GM21723 (cell line): Measurements from ENCODE around the gene H2BK1.

ENCODE experiments used
- ATAC-seq: cut with Tn5 transposase; IDR thresholded peaks from one replicate; pipeline ENCODE4 v1.9.1; 2021; ENCODE audit warnings: mild to moderate bottlenecking, moderate library complexity; ENCODE audit not compliant: unreplicated experiment

Gene H2BK1

DNA sequence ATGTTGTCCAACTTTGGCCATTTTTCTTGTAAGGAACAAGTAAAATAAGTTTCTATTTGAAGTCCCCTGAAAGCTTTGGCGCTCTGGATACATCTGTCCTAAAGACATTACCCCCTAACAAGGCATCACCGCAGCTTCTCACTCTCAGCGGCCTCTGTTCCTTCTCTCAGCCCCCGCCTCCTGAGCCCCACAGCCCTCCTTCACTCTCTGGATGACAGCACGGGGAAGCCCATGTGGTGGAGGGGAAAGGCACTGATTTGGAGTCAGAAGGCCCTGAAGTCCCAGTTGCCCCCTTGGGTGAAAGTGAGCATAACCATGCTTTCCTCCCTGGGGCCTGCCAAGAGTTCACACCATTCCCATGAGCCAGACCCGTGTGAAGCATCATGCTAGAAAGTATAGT lies 4.6 kb downstream of the H2BK1 start:
- no peak for ATAC-seq

DNA sequence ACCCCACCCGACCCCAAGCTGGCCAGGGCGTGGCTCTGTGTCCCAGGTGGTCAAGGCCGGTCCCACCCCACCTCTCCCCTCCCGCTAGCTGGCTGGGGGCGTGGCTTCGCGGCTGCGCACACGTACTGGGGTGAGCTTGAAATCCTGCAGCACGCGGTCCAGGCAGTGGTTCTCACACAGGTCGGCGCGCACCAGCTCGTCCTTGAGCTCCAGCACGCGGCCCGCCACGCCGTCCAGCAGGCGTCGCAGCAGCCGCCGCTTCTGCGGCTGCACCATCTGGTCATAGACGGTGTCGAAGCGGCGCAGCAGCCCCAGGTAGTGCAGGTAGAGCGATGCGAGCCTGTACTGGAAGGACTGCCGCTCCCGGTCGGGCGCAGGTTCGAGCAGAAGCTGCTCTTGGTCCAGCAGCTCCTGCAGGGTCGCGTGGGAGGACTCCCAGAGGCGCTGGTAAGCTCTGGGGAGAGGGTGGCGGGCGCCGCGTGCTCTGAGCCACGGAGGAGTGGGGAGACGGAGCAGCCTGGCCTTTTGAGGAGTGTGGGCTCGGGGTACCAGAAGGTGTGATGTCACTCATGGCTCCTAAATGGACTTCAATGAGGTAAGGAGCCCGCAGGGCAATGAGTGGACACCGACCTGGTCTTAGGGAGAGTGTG lies 5.8 kb downstream of the H2BK1 start:
- ATAC-seq = no peak

DNA sequence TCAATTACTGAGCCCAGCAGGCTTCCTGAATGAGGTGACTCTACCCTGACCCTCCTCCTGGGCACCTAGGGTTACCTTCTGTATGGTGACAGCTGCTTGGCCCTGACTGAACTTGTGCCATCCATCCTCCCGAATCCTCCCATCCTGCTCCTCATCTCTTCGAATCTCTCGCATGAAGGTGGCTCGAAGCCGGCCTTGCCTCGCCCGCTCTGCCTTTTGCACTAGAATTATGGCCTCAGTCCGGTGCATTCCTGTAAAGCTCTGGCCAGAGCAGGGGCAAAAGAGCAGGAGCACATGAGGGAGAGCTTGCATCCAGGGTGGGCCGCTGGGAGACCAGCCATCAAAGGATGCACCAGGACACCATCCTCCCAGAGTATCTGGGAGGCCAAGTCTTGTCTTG lies 7.5 kb downstream of the H2BK1 start:
- no peak for ATAC-seq

DNA sequence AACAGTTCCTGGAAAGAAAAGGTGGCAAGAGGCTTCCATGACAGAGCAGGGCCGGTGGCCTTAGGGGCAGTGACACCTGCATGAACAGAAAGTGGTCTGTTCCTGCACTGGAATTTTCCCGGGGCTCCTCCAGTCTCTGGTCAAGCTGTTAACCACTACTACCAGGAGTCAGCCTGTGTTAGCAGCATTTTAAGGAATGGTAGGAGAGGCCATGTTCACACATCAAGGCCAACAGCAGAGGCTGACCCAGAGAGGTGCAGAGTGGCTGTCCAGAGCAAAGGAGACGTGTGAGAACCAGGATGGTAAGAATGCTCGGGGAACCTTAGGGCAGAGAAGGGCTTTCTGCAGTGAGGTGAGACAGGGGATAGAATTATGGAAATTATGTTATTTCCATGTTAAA lies 8.5 kb downstream of the H2BK1 start:
- ATAC-seq = no peak

DNA sequence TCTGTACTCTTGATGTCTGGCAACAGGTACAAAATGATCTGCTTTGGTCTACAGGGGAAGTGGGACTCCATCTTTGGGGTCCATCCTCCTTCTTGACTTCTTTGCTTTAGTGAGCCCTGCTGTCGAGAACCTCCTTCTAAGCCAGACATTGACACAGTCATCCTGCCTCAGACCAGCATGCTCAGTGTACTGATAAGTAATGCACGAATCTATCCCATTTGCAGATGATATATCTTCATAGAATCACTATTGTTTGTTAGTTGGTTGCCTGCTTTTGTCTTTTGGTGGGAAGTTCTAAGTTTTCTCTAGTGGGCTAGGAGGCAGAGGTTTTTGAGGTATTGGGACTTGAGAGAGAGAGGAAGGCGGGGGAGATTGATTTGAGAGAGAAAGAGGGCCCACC lies 8.9 kb downstream of the H2BK1 start:
- no peak for ATAC-seq

DNA sequence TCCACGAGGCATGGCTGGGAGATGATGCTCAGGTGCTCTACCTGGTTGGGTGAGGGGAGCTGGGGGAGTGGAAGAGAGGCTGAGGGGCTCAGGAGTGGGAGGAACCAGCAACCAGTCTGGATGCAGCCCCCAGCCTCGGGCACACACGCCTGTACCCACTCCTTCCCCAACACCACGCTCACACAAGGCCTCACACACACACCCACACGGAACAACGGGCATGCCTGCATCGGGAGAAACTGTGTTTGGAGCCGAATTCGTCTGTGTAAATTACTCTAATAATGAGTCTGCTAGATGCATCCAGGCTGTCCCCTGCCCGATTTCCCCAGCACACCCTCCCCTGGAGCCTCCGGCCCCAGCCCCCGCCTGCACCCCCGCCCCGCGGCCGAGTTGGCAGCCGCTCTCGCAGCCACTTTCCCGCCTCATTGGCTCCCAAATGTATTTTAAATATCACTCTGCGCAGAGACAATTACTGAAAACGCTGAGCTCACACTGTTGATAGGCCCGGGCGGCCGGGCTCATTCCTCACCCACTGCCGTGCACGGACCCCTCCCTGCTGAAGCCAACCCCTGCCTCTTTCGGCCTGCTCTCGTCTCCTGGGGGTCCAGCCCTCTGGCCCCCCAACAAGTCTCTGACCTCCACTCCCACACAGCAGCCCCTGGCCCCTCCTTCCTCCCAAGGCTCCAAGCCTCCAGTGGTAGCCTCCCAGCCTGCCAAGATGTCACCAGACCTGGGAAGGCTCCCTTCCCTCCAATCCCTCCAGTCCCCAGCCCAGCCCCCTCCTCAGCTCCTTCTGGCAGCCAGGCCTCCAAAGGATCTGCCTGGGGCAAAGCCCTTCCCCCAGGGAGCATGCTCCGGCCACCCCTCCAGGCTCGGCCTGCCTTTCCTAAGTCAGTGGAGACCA lies 11.1 kb downstream of the H2BK1 start:
- no peak for ATAC-seq

DNA sequence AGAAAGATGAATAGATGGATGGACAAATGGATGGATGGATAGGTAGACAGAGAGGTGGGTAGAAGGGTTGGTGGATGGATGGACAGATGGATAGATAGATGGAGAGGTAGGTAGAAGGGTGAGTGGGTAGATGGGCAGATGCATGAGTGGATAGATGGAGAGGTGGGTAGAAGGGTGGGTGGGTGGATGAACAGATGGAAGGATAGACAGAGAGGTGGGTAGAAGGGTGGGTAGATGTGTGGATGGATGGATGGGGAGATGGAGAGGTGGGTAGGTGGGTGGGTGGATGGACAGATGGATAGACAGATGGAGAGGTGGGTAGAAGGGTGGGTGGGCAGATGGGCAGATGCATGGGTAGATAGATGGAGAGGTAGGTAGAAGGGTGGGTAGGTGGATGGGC lies 12.4 kb downstream of the H2BK1 start:
- no peak for ATAC-seq

DNA sequence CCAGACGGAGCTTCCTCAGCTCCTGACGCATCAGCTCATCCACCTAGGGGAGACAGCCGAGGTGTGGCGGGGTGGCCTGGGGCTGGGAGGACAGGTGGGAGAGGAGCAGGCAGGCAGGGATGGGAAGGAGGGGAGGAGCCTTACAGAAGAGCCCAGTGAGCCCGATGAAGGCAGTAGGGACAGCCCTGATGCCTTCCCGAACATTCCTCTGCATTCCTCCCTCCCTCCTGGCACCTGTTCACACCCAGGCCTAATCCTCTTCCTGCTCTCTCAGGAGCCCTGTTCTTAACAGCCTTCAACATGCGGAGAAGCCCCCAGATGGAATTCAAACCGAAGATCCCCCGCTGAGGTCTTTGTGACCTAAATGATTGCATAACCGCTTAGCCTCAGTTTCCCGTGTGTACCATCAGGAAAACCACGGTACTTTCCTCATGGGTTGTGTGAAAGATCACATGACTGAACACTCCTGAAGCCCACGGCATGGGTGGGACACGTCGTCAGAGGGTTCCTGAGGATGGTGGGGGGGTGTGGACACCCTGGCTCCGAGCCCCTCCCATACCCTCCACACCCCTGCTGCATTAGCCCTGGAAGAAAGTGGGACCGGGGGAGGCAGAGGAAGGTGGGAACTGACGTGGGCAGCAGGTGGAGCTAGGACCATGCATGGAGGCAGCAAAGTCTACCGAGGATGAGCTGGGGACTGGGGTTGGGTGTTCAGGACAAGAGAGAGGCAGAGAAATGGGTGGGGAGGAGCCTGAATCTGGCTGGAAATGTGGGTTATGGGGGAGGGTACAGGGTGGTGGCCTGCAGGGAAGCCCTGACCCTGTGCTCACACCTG lies 14.5 kb downstream of the H2BK1 start:
- ATAC-seq = no peak

DNA sequence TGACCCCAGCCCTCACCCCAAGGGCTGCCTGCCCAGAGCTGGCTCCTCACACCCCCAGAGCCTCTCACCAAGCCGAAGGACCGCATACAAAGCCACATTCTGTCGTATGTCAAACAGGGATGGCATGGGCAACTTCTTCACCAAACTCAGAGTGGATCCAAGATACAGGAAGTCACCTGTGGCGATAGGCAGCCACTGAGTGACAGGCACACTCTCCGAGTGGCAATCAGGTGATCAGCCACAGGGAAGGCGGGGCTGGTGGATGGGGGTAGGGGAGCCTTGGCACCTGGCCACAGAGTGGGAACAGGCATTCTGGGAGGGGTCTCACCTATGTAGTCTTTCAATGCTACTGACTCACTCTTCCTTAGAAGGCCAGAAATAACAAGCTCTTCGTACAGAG lies 16.1 kb downstream of the H2BK1 start:
- no peak for ATAC-seq

DNA sequence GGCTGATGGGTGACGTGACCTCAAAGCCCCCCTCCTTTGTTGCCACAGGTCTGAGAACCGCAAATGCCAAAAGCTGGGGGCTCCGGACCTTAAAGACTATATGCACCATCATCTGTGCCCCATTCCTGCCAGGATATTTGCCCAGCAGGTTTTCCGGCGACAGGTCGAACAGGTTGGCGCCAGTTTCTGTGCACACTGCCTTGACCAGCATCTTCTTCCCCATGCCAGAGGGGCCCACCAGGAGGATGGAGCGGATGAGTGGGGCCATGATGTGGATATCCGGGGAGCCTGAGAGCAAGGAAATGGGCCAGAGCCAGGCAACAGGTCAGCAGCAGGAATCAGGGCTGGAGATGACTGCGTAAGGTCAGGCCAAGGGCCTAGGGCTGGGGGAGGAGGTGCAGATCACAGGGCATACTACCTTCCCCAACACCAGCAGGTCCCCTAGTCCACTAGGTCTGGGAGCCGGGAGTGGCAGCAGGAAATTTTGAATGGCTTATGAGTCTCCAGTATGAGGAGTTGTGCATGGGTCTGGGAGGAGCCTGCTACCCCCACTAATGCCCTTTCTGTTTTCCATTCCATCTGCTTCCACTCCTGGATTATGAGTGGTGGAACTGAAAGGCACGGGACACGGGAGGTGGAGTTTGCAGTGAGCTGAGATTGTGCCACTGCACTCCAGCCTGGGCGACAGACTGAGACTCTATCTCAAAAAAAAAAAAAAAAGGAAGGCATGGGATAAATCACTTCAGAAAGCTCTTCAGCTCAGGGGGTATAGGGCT lies 16.9 kb downstream of the H2BK1 start:
- no peak for ATAC-seq

DNA sequence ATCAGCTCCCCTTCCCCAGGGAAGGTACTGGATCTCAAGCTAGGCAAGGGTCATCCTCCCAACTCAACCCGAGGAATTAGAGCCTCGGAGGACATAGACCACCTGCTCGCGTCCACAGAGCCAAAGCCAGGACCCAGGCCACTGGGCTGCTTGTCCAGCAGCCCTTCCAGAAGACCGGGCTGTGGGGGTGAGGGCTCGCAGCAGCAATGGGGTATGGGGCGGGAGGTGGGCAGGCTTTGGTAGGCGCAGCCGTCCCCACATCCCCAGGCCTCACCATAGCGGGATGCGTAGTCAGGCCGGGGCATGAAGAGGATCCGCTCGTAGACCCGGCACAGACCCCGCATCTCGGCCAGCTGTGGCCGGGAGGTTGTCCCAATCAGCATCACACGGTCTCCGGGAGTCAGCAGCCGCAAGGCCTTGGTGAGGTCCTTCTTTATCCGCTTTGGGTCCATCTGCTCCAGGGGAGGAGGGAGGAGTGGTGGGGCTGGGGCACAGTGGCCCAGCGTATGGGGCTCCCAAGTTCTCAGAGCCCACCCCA lies 18.2 kb downstream of the H2BK1 start:
- ATAC-seq = no peak

DNA sequence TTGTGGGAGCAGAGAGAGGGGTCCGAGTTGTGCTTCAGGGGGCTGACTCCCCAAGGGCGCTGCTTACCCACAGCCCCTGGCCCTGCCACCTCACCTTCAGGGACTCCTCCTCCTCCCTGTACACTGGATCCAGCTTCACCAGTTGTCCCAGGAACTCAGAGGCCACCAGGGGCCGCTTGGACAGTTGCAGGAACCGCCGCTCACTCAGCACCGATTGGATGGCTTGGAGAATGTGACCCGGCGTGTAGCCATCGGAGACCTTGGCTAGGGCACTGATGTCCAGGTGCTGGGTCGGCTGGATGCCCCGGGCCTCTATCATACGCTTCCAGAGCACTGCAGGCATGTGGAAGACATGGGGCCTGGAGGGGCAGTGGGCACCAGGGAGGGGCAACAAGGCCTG lies 18.7 kb downstream of the H2BK1 start:
- ATAC-seq = no peak

DNA sequence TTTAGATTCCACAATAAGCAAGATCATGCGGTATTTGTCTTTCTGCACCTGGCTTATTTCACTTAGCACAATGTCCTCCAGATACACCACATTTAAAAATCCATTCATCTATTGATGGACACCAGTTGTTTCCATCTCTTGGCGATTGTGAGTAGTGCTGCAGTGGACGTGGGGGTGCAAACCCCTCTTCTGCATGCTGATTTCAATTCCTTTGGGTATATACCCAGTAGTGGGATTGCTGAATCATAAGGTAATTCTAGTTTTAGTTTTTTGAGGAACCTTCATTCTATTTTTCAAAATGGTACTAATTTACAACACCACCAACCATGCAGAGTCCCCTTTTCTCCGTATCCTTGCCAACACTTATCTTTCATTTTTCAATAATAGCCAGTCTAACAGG lies 21.2 kb downstream of the H2BK1 start:
- ATAC-seq = no peak

DNA sequence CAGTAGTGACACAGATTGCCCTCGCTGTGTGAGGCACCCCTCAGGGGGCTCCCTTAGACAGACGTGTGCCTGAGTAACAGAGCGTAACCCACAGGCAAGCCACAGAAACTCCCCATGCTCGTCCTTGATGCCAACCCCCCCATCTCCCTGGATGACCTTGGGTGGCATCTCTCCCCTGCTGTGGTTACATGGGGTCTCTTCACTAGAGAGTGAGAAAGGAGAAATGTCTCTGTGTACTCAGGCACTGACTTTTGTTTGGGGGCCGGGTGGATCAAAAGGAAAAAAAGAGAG lies 22.1 kb downstream of the H2BK1 start:
- ATAC-seq = no peak

DNA sequence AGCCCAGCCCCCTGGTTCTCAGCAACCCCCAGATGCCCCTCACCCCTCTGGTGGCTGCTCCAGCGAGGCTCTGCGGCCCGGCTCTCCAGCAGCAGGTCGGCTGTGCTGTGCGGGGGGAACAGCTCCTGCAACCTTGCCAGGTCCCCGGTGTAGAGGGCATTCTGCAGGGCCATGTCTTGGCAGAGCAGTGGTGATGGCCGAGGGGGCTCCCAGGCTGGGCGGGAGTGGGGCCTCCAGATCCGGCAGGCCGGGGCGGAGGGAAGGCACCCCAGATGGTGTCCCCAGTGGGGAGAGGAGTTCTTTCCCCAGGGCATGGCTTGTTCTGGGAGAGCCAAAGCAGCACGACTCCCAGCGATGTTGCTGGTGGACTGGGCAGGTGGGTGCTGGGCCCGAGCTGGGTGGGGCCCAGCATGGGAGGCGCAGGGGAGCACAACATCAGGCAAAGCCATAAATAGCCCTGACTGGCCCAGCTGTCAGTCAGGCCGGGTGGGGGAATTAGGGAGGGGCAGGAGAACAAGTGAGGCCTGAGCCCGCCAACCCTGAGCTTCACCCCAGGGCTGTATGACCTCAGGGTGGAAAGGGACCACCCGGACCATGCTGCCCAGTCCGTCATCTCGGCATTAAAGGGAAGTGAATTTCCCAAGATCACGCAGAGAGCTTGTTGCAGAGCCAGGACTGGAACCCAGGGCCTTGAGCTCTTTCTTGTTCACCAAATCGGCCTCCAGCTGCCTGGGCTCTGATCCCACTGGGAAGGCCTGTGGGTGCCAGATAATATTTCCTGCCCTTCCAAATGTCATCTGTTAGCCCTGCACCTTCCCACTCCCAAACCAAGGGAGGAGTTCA lies 22.7 kb downstream of the H2BK1 start:
- no peak for ATAC-seq

DNA sequence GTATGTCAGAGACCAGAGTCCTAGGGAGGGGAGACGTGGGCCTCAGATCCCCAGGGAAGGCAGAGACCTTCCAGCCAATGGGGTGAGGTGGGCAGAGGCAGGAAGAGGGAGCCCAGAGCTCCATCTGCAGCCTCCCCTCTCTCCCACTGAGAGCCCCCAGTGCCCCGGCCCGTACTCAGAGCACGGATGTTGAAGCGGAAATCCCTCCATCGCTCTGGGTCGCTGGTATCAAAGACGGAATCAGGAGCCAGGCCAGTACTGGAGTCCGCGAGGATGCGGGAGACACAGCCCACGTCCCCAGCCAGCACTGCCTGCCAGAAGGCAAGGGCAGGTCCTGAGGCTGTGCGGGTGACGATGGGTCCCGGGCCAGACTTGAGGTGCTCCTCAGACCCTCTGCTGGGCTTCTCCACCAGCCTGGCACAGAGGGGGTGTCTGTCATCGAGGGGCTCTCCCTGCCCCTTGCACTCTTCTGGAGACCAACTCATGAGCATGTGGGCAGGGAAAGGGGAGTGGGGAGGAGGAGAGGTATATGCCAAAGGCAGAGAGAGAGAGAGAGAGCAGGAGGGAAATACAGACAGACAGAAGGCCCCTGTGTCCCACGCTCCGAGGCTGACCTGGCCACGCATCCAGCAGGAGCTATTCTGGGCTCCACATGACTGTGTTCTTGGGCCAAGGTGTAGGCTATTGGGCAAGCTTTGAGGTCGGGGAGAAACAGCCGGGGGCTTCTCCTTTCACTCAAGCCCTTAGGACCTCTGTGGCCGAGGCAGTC lies 23.5 kb downstream of the H2BK1 start, which contains the start of gene ASB10:
TSS of gene ASB10 (minus strand) at position 611 of the 769 bp plus-strand sequence. CDS start at position 491, 120 bp downstream.
- no peak for ATAC-seq

DNA sequence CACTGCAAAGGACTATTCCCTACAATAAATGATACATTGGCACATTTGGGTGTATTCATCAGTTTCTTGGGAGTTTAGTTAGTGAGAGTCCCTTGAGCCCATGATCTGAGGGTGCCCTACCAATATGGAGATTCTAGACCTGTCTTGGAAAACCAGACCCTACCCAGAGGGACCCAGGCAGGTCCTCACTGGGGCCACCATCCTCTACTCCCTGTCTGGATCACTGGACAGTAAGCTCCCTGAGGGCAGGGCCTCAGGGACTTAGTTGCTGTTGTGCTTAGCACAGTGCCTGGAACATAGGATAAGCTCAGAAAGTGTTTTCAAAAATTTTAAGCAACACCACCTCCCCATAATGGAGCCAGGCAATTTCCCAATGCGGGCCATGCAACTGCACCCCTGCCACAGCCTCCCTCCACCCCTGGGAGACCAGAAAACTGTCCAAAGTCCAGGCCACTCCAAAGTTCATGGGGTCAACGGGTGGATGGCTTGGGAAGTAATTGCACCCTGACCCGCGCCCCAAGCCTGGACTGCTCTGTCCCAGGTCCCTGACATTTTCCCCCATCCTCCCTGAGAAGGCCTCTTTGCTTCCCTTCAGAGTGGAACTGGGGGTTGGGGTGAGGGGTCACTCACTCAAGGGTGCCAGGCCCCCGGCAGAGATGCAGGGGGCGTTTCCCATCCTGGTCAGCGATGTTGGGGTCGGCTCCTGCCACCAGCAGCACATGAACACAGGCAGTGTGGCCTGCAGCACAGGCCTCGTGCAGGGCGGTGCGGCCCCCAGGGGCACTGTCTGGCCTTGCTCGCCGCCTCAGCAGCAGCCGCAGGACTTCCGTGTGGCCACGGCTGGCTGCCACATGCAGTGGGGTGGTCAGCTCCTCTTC lies 24.3 kb downstream of the H2BK1 start:
- no peak for ATAC-seq

DNA sequence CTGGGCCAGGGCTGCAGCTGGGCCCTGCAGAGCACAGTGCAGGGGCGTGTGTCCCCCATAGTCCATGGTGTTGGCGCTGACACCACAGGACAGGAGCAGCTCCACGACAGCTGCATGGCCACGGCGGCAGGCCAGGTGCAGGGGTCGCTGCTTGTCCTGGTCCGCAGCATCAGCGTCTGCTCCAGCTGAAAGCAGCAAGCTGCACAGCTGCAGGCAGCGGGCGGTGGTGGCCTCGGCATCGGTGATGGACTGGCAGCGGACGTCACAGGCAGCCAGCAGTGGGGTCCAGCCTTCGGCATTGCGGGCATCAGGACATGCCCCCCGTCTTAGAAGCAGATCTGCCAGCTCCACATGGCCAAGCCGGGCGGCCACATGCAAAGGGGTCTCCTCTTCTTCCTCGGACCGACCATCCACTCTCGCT lies 29.3 kb downstream of the H2BK1 start:
- ATAC-seq = no peak
